Embryonic facial prominence (tissue), 1 donor: ENCODE data around the gene CFAP53.

Source experiments
- DNase-seq: peaks from one replicate; pipeline ENCODE4 v3.0.0-alpha.2; 2016; ENCODE audit errors: extremely low spot score

Gene CFAP53

GRCh38 chr18:50287441-50288347, 21.4 kb upstream of the CFAP53 start, which contains the start of gene CXXC1:
TSS of gene CXXC1 (minus strand) at chr18:50287692. CDS start at chr18:50287589, 103 bp downstream.
- peak; percentile 98 for DNase-seq

GRCh38 chr18:50287028-50287440, 20.7 kb upstream of the CFAP53 start:
- DNase-seq, result no peak

GRCh38 chr18:50286391-50287027, 20.2 kb upstream of the CFAP53 start:
- DNase-seq, result no peak

GRCh38 chr18:50285631-50286321, 19.5 kb upstream of the CFAP53 start:
- no peak for DNase-seq

- DNase-seq, result no peak
These were observed 18.8 kb upstream of the CFAP53 start for GRCh38 chr18:50285071-50285470.

- DNase-seq, result no peak
These were observed 18.1 kb upstream of the CFAP53 start for GRCh38 chr18:50284255-50284885.

GRCh38 chr18:50283469-50284209, 17.3 kb upstream of the CFAP53 start:
- DNase-seq, result no peak

GRCh38 chr18:50282521-50283335, 16.4 kb upstream of the CFAP53 start:
- DNase-seq, result no peak

- DNase-seq, result no peak
These were observed 15.8 kb upstream of the CFAP53 start for GRCh38 chr18:50281972-50282520.

GRCh38 chr18:50281295-50281971, 15.1 kb upstream of the CFAP53 start, which contains the start of gene MBD1:
TSS of gene MBD1 (minus strand) at chr18:50281523. CDS start at chr18:50279992, 1,531 bp downstream.
- peak; percentile 95 for DNase-seq

- no peak for DNase-seq
These were observed 14.5 kb upstream of the CFAP53 start for GRCh38 chr18:50280707-50281294.

GRCh38 chr18:50279752-50280151, 13.5 kb upstream of the CFAP53 start:
- no peak for DNase-seq

GRCh38 chr18:50277942-50278341, 11.6 kb upstream of the CFAP53 start:
- no peak for DNase-seq

- no peak for DNase-seq
These were observed 10.2 kb upstream of the CFAP53 start for GRCh38 chr18:50276452-50276851.

- no peak for DNase-seq
These were observed 9.3 kb upstream of the CFAP53 start for GRCh38 chr18:50275503-50276036.

- no peak for DNase-seq
These were observed 8.6 kb upstream of the CFAP53 start for GRCh38 chr18:50274941-50275340.

GRCh38 chr18:50274044-50274442, 7.7 kb upstream of the CFAP53 start:
- DNase-seq, result no peak

GRCh38 chr18:50273203-50274043, 7.1 kb upstream of the CFAP53 start:
- no peak for DNase-seq
